ENCODE results near the gene MS4A10. TPM values are rescaled to one million over a fixed set of nuclear protein-coding genes. Genes with fewer than 3 reads are reported as not detected.

MS4A10 gene
- total and polyA plus RNA-seq, 9 donors = 0.36 TPM; not detected in 8

- no peaks in the 10 kb centered on the region for H3K36me3 ChIP-seq
- WGBS, 3 donors = 86 to 94% (median 90%) methylated on average over 11 of the region's 11 CpGs
Measured at GRCh38 chr11:60763692-60764369, 21.3 kb upstream of the MS4A10 start.

GRCh38 chr11:60764879-60765278 is 20.3 kb upstream of the MS4A10 start:
- 21 to 48% (median 34%) methylated on average over 1 of the region's 1 CpG for WGBS, 3 donors
- Histone ChIP-seq H3K27ac (no peak overlapping the region), H3K36me3 (no peaks in the 10 kb centered on the region), H3K27me3 (no peaks in the 10 kb centered on the region), H3K4me1 (ENCODE audit: insufficient read depth) (no peaks in the 10 kb centered on the region), H3K9me3 (no peaks in the 10 kb centered on the region), H3K4me3 (no peak overlapping the region)
- intact Hi-C loops (cut with DNase I) = no loop called here
- DNase-seq = no peak
- TF ChIP-seq EP300 (IDR thresholded peaks at IDR 0.05) (no peak), CTCF (IDR thresholded peaks at IDR 0.05) (no peak), POLR2A (IDR thresholded peaks at IDR 0.05) (no peak)

More at GRCh38 chr11:60763692-60764369, 21.3 kb upstream of the MS4A10 start:
- Histone ChIP-seq H3K27ac (no peak overlapping the region), H3K9me3 (no peaks in the 10 kb centered on the region), H3K27me3 (no peaks in the 10 kb centered on the region), H3K4me3 (no peak overlapping the region), H3K4me1 (ENCODE audit: insufficient read depth) (no peaks in the 10 kb centered on the region)
- TF ChIP-seq POLR2A (IDR thresholded peaks at IDR 0.05) = no peak
- TF ChIP-seq CTCF (IDR thresholded peaks at IDR 0.05) = no peak
- no peak for TF ChIP-seq EP300 (IDR thresholded peaks at IDR 0.05)
- DNase-seq = no peak
- intact Hi-C loops (cut with DNase I) = no loop called here

GRCh38 chr11:60765355-60765754 is 19.8 kb upstream of the MS4A10 start:
- H3K4me3 ChIP-seq = no peak overlapping the region
- no peaks in the 10 kb centered on the region for H3K27me3 ChIP-seq
- WGBS, 3 donors = 90 to 97% (median 97%) methylated on average over 5 of the region's 5 CpGs
- H3K36me3 ChIP-seq = no peaks in the 10 kb centered on the region
- H3K27ac ChIP-seq = no peak overlapping the region
- DNase-seq = no peak
- no peaks in the 10 kb centered on the region for H3K4me1 ChIP-seq (ENCODE audit: insufficient read depth)
- TF ChIP-seq POLR2A (IDR thresholded peaks at IDR 0.05) = no peak
- TF ChIP-seq EP300 (IDR thresholded peaks at IDR 0.05) = no peak
- TF ChIP-seq CTCF (IDR thresholded peaks at IDR 0.05) = no peak
- no peaks in the 10 kb centered on the region for H3K9me3 ChIP-seq
- intact Hi-C loops (cut with DNase I) = no loop called here

GRCh38 chr11:60766547-60766946 is 18.6 kb upstream of the MS4A10 start:
- H3K9me3 ChIP-seq = no peaks in the 10 kb centered on the region
- H3K4me1 ChIP-seq (ENCODE audit: insufficient read depth) = no peaks in the 10 kb centered on the region
- H3K36me3 ChIP-seq = no peaks in the 10 kb centered on the region
- TF ChIP-seq EP300 (IDR thresholded peaks at IDR 0.05) (no peak), POLR2A (IDR thresholded peaks at IDR 0.05) (no peak), CTCF (IDR thresholded peaks at IDR 0.05) (no peak)
- no peaks in the 10 kb centered on the region for H3K27me3 ChIP-seq
- H3K27ac ChIP-seq = no peak overlapping the region
- H3K4me3 ChIP-seq = no peak overlapping the region
- intact Hi-C loops (cut with DNase I) = no loop called here
- 73 to 82% (median 82%) methylated on average over 10 of the region's 10 CpGs for WGBS, 3 donors
- no peak for DNase-seq
